ENCODE measurements around the gene DSE. TPM values are rescaled to one million over a fixed set of nuclear protein-coding genes. Genes with fewer than 3 reads are reported as not detected.
A peak's percentile ranks its signal among the peaks of the same experiment; 100 is the strongest.
"Not testable (repeated sequence)": the region's sequence is repeated elsewhere in the genome, so short reads cannot be mapped to it uniquely, and the experiment has no call there.

DSE gene
- 10 to 100 TPM; 22.2 to 32.8 (median 30.5) TPM for total RNA-seq

- intact Hi-C loops (cut with DNase I) = no loop called here
- 1% methylated on average over 14 of the region's 43 CpGs; no CpG with 5 or more reads in 1 of the 2 donors for WGBS, 2 donors
- H3K27ac ChIP-seq = peak within 1 kb of the TSS; percentile 64 to 87 (median 81)
- no peaks in the 10 kb centered on the region for H3K9me3 ChIP-seq
- peak; percentile 59 to 60 for DNase-seq
- TF ChIP-seq POLR2A (IDR thresholded peaks at IDR 0.05) (peak in 1 of 2 donors; percentile 61), CTCF (IDR thresholded peaks at IDR 0.05) (no peak)
- no peaks in the 10 kb centered on the region for H3K27me3 ChIP-seq
- no peaks in the 10 kb centered on the region for H3K36me3 ChIP-seq
- no peaks in the 10 kb centered on the region for H3K4me1 ChIP-seq
- peak within 1 kb of the TSS; percentile 13 to 64 (median 52) for H3K4me3 ChIP-seq (replicated peaks in 1 of 3)
Measured at GRCh38 chr6:116370760-116371119, at the start of gene DSE. DSE (plus strand) TSS chr6:116370947; CDS start chr6:116399251, 28,304 bp downstream.

GRCh38 chr6:116321933-116322332 is 48.8 kb upstream of the DSE start:
- H3K9me3 ChIP-seq; H3K36me3 ChIP-seq; DNase-seq; intact Hi-C loops (cut with DNase I); H3K4me1 ChIP-seq; H3K27me3 ChIP-seq; H3K4me3 ChIP-seq (replicated peaks in 1 of 3); H3K27ac ChIP-seq: not testable (repeated sequence)
- WGBS, 2 donors = 90 to 92% methylated on average over 13 of the region's 13 CpGs

GRCh38 chr6:116323863-116324262 is 46.9 kb upstream of the DSE start:
- no peak overlapping the region for H3K27ac ChIP-seq
- WGBS, 2 donors = 87 to 91% methylated on average over 1 of the region's 1 CpG
- no peaks in the 10 kb centered on the region for H3K4me1 ChIP-seq
- H3K27me3 ChIP-seq = no peaks in the 10 kb centered on the region
- TF ChIP-seq CTCF (IDR thresholded peaks at IDR 0.05) (no peak), POLR2A (IDR thresholded peaks at IDR 0.05) (no peak)
- no peaks in the 10 kb centered on the region for H3K9me3 ChIP-seq
- intact Hi-C loops (cut with DNase I) = no loop called here
- DNase-seq = no peak
- H3K4me3 ChIP-seq (replicated peaks in 1 of 3) = no peak overlapping the region
- no peaks in the 10 kb centered on the region for H3K36me3 ChIP-seq

GRCh38 chr6:116325634-116326132 is 45.1 kb upstream of the DSE start:
- H3K4me3 ChIP-seq (replicated peaks in 1 of 3); H3K4me1 ChIP-seq; intact Hi-C loops (cut with DNase I); H3K9me3 ChIP-seq; H3K27ac ChIP-seq; H3K36me3 ChIP-seq; DNase-seq; H3K27me3 ChIP-seq: not testable (repeated sequence)
- WGBS, 2 donors = 91 to 93% methylated on average over 11 of the region's 11 CpGs

- Histone ChIP-seq H3K4me1 (no peaks in the 10 kb centered on the region), H3K27me3 (no peaks in the 10 kb centered on the region), H3K4me3 (replicated peaks in 1 of 3) (no peak overlapping the region), H3K9me3 (no peaks in the 10 kb centered on the region), H3K36me3 (no peaks in the 10 kb centered on the region), H3K27ac (no peak overlapping the region)
- WGBS, 2 donors = 75 to 82% methylated on average over 7 of the region's 7 CpGs
- intact Hi-C loops (cut with DNase I) = no loop called here
- TF ChIP-seq CTCF (IDR thresholded peaks at IDR 0.05) = no peak
- TF ChIP-seq POLR2A (IDR thresholded peaks at IDR 0.05) = no peak
- no peak for DNase-seq
Measured at GRCh38 chr6:116326181-116326671, 44.5 kb upstream of the DSE start.

- Histone ChIP-seq H3K4me3 (replicated peaks in 1 of 3) (no peak overlapping the region), H3K27ac (no peak overlapping the region), H3K36me3 (no peaks in the 10 kb centered on the region), H3K4me1 (no peaks in the 10 kb centered on the region), H3K9me3 (no peaks in the 10 kb centered on the region), H3K27me3 (no peaks in the 10 kb centered on the region)
- WGBS, 2 donors = 72% methylated on average over 4 of the region's 4 CpGs
- intact Hi-C loops (cut with DNase I) = no loop called here
- no peak for TF ChIP-seq POLR2A (IDR thresholded peaks at IDR 0.05)
- TF ChIP-seq CTCF (IDR thresholded peaks at IDR 0.05) = no peak
- DNase-seq = no peak
Measured at GRCh38 chr6:116326996-116327395, 43.8 kb upstream of the DSE start.
